Esophagus squamous epithelium (tissue), 5 donors: ENCODE results near the gene BCS1L. TPM values are rescaled to one million over a fixed set of nuclear protein-coding genes. Genes with fewer than 3 reads are reported as not detected.

Source experiments
- DNase-seq: peaks from one replicate; lab custom pipeline; 2025; lab: John Stamatoyannopoulos, UW
- H3K27ac ChIP-seq, 4 donors: fragments of 200-600 bp; sonication (generic); one replicate each; pipeline ENCODE4 v1.5.1; 2016 to 2019; ENCODE audit warnings: mild to moderate bottlenecking in 1 of 4
- H3K27me3 ChIP-seq, 4 donors: fragments of 200-600 bp; sonication (generic); 1 replicate in 3 of 4; 2 replicates in 1 of 4; pipeline versions ENCODE4 v1.5.1 to v1.6.0; 2017 to 2021; ENCODE audit warnings: antibody characterized with exemption in 1 of 4
- H3K36me3 ChIP-seq, 3 donors: fragments of 200-600 bp; sonication (generic); one replicate each; pipeline ENCODE4 v1.5.1; 2016 to 2019
- H3K4me1 ChIP-seq, 3 donors: fragments of 200-600 bp; sonication (generic); one replicate each; pipeline ENCODE4 v1.5.1; 2017 to 2019
- H3K4me3 ChIP-seq, 4 donors: fragments of 200-600 bp; sonication (generic); 1 replicate in 3 of 4; 2 replicates in 1 of 4; pipeline ENCODE4 v1.5.1; 2016 to 2019; ENCODE audit warnings: mild to moderate bottlenecking in 2 of 4, moderate library complexity in 1 of 4
- H3K9me3 ChIP-seq, 3 donors: fragments of 200-600 bp; sonication (generic); one replicate each; pipeline ENCODE4 v1.5.1; 2016 to 2019
- CTCF ChIP-seq, 6 experiments: fragments of 450-650 bp in 4 of 6; fragments of 200-600 bp in 2 of 6; sonication (generic) in 2 of 6; IDR thresholded peaks; one replicate each; pipeline ENCODE4 v1.5.1; 2016 to 2019; ENCODE audit warnings: antibody characterized with exemption in 6 of 6, mild to moderate bottlenecking in 4 of 6, moderate library complexity in 4 of 6
- POLR2A ChIP-seq, 4 donors: fragments of 450-650 bp; IDR thresholded peaks; one replicate each; pipeline ENCODE4 v1.6.1; 2017; ENCODE audit warnings: antibody characterized with exemption in 4 of 4, mild to moderate bottlenecking in 4 of 4, moderate library complexity in 3 of 4
- WGBS, 2 donors: methylation state at CpG; one replicate each; pipeline ENCODE4 v1.1.5; 2018; 5-methylcytosine and 5-hydroxymethylcytosine counted together
- intact Hi-C: fragments of 100-400 bp; cut with DNase I; formaldehyde crosslinking; loops from one replicate; pipeline ENCODE4 v1.15.0; 2022
- total RNA-seq, 4 donors: library from RNA; depleted of rRNA; stranded (reverse); fragments of >200 nt; gene quantifications; one replicate each; pipeline ENCODE4 v1.1.0, GENCODE V29; 2016
- donor health status: DM: yes; HTN: yes; CAD: no.

The BCS1L gene
- total RNA-seq, 4 donors from 2014 or later: 29.9 to 34.0 (median 30.6) TPM

GRCh38 chr2:218622606-218623365, 36.7 kb upstream of the BCS1L start:
- intact Hi-C loops: no loop called here
- Histone ChIP-seq H3K9me3 (no peaks in the 10 kb centered on the region), H3K27me3 (no peaks in the 10 kb centered on the region), H3K4me1 (no peaks in the 10 kb centered on the region), H3K36me3 (peaks cover 0 to 8% (median 0%) of the 10 kb centered on the region in 3 donors), H3K4me3 (no peak overlapping the region), H3K27ac (no peak overlapping the region)
- no peak for DNase-seq
- 69 to 75% methylated on average over 7 of the region's 7 CpGs for WGBS, 2 donors
- TF ChIP-seq CTCF (IDR thresholded peaks at IDR 0.05): no peak
- no peak for TF ChIP-seq POLR2A (IDR thresholded peaks at IDR 0.05)

GRCh38 chr2:218623366-218623705, 36.1 kb upstream of the BCS1L start:
- H3K4me3 ChIP-seq: no peak overlapping the region
- intact Hi-C loops: no loop called here
- H3K27me3 ChIP-seq: no peaks in the 10 kb centered on the region
- peaks cover 0 to 8% (median 0%) of the 10 kb centered on the region in 3 donors for H3K36me3 ChIP-seq
- DNase-seq: no peak
- H3K9me3 ChIP-seq: no peaks in the 10 kb centered on the region
- H3K27ac ChIP-seq: no peak overlapping the region
- no peaks in the 10 kb centered on the region for H3K4me1 ChIP-seq
- WGBS, 2 donors: 69 to 70% methylated on average over 3 of the region's 3 CpGs
- no peak for TF ChIP-seq CTCF (IDR thresholded peaks at IDR 0.05)
- TF ChIP-seq POLR2A (IDR thresholded peaks at IDR 0.05): no peak

- Histone ChIP-seq H3K27ac (no peak overlapping the region), H3K27me3 (no peaks in the 10 kb centered on the region), H3K36me3 (no peaks in the 10 kb centered on the region), H3K9me3 (no peaks in the 10 kb centered on the region), H3K4me1 (no peaks in the 10 kb centered on the region), H3K4me3 (no peak overlapping the region)
- no peak for DNase-seq
- intact Hi-C loops: no loop called here
- no peak for TF ChIP-seq POLR2A (IDR thresholded peaks at IDR 0.05)
- no peak for TF ChIP-seq CTCF (IDR thresholded peaks at IDR 0.05)
- 95 to 100% methylated on average over 2 to 3 of the region's 4 CpGs for WGBS, 2 donors
Observed at GRCh38 chr2:218626369-218626768, 33.1 kb upstream of the BCS1L start.

GRCh38 chr2:218627939-218628338, 31.5 kb upstream of the BCS1L start:
- no peak for DNase-seq
- Histone ChIP-seq H3K4me1 (no peaks in the 10 kb centered on the region), H3K27ac (no peak overlapping the region), H3K36me3 (peaks cover 0 to 6% (median 0%) of the 10 kb centered on the region in 3 donors), H3K9me3 (no peaks in the 10 kb centered on the region), H3K27me3 (no peaks in the 10 kb centered on the region), H3K4me3 (no peak overlapping the region)
- 83 to 100% methylated on average over 1 to 4 of the region's 4 CpGs for WGBS, 2 donors
- intact Hi-C loops: no loop called here
- TF ChIP-seq CTCF (IDR thresholded peaks at IDR 0.05) (no peak), POLR2A (IDR thresholded peaks at IDR 0.05) (no peak)

GRCh38 chr2:218631837-218632236, 27.6 kb upstream of the BCS1L start:
- Histone ChIP-seq H3K4me3 (no peak overlapping the region), H3K4me1 (no peaks in the 10 kb centered on the region), H3K36me3 (peaks cover 9 to 45% (median 21%) of the 10 kb centered on the region in 3 donors), H3K27me3 (no peaks in the 10 kb centered on the region), H3K9me3 (no peaks in the 10 kb centered on the region), H3K27ac (no peak overlapping the region)
- DNase-seq: no peak
- intact Hi-C loops: no loop called here
- WGBS, 2 donors: 45 to 58% methylated on average over 3 to 4 of the region's 4 CpGs
- no peak for TF ChIP-seq POLR2A (IDR thresholded peaks at IDR 0.05)
- TF ChIP-seq CTCF (IDR thresholded peaks at IDR 0.05): no peak
